ENCODE measurements around the gene GSTT2B.
"Not testable (repeated sequence)": the region's sequence is repeated elsewhere in the genome, so short reads cannot be mapped to it uniquely, and the experiment has no call there.

DNA sequence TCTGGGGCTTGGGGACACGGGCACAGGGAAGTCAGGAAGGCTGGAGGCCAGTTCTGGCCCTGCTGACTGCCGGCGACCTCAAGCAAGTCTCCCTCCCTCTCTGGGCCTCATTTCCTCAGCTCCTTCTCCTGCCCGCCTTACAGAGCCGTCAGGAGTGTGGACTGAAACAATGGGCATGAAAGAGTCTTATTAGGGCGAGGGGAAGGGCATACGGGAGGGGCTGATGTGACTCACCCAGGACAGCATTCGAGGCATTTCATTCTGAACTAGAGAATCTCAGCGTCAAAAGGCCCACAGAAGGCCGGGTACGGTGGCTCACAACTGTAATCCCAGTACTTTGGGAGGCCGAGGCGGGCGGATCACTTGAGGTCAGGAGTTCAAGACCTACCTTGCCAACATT, 20.8 kb downstream of the GSTT2B start:
- not testable (repeated sequence) for TF ChIP-seq CTCF, POLR2A (IDR thresholded peaks at IDR 0.05)
